GM19468 (cell line): Measurements from ENCODE around the gene CASQ2.

ENCODE experiments used
- ATAC-seq: cut with Tn5 transposase; IDR thresholded peaks from one replicate; pipeline ENCODE4 v1.9.1; 2021; ENCODE audit warnings: mild to moderate bottlenecking, moderate library complexity, moderate number of reproducible peaks; ENCODE audit not compliant: unreplicated experiment; ENCODE audit errors: extremely low read depth

The CASQ2 gene

DNA sequence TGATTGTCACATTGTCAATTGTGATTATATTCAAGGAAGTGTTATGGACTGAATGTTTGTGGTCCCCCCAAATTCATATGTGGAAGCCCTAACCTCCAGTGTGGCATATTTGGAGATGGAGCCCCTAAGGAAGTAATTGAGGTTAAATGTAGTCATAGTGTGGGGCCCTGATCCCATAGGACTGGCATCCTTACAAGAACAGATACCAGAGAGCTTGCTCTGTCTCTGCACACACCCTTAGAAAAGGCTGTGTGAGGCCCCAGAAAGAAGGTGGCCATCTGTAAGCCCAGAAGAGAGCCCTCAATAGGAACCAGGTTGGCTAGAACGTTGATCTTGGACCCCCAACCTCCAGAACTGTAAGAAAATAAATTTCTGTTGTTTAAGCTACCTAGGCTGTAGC, 98.6 kb downstream of the CASQ2 start:
- no peak for ATAC-seq

DNA sequence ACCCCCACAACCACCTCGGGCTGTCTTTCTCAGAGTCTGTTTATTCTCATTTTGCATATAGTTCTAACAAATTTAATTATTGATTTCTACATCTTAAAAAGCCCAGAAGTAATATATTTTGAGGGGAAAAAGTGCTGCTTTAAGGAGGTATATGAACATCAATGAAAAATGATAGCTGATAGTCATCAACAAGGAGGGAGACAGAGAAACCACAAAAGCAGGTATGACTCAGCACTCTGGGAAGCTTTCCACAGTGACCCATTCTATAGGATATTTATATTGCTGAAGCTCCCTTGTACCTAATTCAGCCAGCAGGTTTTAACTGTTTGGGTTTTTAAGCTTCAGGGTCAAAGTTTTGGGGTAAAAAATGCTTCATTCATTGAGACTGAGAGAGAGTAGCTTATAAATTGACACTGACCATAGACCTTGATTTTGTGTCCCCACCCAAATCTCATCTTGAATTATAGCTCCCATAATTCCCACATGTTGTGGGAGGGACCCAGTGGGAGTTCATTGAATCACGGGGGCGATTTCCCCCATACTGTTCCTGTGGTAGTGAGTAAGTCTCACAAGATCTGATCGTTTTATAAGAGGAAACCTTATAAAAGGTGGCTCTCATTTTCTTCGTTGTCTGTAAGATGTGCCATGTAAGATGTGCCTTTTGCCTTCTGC, 99.4 kb downstream of the CASQ2 start:
- ATAC-seq, result no peak

DNA sequence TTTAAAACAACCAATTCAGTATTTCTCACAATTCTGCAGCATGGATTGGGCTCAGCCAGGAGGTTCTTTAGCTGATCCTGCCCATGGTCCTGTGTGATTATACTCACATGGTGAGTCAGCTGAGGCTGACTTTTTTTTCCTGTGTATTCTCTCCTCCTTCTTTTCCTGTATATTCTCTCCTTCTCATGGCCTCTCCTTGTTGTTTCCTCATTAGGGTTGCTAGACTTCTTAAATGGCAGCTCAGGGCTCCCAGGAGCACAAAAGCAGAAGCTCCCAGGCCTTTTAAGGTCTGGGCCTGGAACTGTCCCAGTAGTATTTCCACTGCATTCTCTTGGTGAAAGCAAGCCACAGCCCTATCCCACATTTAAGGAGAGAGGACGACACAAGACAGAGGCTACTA, 99.9 kb downstream of the CASQ2 start:
- no peak for ATAC-seq

DNA sequence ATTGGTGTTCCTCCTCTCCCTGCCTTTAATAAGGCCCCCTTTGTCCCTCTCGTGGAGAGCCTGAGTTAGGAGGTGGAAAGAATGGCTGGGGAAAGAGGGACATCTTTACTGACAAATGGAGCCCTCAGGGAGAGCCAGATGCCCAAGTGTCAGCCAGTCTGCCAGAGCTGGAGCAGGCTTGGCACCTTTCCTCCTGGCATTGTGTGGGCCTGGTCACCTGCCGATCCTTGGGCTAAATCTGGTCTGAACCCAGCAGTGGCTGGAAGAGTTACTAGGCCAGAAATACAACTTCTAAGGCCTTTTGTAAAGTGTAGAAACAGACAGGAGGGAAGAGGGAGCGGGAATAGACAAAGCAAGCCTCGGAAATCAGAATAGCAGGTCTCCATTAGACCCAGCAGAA, 101.8 kb downstream of the CASQ2 start:
- ATAC-seq, result no peak

DNA sequence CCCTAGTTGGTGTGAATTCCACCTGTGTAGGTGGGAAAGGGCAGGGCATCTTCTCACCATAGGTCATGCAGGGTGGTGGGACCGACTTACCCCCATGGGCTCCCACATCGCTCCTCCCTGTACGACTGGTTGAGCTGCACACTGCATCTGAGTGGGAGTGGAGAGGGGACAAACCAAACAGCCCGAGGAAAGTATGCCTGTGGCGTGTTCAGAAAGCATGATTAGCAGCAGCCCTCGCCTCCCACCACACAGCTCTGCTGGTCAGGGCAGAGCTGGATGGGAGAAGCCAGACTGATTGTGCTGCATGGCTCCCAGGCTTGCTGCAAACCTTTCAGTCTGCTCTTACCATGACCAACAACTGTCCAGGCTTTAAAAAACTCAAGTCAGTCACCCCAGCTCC, 102.3 kb downstream of the CASQ2 start:
- no peak for ATAC-seq

- ATAC-seq, result no peak
These were observed 103.0 kb downstream of the CASQ2 start for GRCh38 chr1:115665319-115666096.

DNA sequence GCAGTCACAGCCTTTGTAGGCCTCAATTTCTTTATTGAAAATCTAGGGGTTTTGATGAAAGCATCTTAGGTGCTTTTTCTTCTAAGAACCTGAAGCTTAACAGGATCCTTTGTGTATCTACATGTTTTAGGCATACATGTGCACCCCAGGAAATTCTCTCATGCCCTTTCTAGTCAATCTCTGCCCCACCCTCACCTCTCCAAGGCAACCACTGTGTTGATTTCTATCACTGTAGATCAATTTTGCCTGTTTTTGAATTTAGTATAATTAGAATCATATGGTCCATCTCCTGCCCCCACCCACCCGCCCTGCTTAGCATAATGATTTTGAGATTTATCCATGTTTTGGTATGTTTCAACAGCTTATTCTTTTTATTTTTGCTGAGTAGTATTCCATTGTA, 107.4 kb downstream of the CASQ2 start:
- no peak for ATAC-seq

DNA sequence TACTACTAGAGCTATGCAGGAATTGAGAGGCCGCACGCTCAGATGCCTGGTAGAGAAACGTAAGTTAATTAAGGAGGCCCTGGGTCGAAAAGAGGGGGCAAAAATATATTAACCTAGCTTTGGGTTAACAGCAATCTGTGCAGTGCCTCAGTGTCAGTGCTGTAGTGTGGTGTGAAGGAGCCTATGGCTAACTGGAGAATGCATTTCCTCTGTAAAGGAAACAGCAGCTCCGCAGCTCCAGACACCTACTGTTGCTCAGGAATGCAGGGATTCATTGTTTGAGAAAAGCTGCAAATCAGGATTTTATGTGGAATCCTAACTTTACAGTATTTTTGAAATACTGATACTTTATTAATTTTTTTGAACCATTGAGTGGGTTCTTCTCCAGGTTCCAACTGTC, 108.4 kb downstream of the CASQ2 start:
- ATAC-seq, result no peak

DNA sequence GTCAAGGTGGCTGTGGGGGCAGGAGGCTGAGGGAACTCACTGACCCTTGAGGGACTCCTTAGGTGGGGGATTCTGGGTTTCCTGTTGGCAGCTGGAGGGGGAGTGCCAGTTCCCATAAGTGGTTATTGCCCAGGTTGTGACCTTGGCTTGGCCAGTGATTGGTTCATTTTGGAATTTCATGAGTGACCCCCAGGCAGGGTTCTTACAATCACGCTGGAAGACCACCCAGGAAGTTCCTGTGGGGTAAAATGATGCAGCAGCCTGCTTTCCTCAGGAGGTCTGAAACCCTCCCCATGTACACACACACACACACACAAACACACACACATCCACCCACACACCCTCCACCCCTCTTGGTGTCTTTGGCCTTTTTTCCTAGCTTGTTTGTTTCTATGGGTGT, 109.9 kb downstream of the CASQ2 start:
- no peak for ATAC-seq

DNA sequence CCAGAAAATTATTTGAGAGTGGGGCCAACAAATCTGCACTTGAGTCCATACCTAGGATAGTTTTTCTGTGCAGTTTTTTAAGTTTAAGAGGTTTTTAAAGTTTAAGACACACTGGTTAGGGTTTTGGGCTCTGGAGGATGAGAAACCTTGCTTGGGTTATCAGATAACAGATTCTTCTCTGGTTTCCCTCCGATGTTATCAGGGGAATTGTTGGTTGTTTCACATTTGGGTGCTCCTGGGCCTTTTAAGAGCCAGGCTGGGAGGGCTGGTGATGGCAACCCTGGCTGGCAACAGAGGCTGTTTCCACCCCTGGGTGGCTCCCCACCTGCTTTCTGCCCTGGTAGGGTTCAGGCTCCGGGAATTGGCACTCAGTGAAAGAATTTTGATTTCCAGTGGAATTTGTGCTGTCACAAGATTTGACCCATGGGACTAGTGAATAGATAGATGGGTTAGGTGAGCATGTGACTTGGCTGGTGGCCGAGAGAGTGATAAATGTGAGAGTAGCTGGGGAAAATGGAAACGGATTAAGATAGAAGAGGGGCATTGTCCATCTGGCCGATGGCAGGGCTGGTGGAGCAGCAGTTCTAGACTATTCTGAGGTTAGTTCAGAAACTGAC, 111.9 kb downstream of the CASQ2 start:
- no peak for ATAC-seq

GRCh38 chr1:115655916-115656315, 112.6 kb downstream of the CASQ2 start:
- ATAC-seq, result no peak

- ATAC-seq, result no peak
These were observed 113.2 kb downstream of the CASQ2 start for GRCh38 chr1:115655306-115655663.

GRCh38 chr1:115654663-115655305, 113.7 kb downstream of the CASQ2 start:
- no peak for ATAC-seq

DNA sequence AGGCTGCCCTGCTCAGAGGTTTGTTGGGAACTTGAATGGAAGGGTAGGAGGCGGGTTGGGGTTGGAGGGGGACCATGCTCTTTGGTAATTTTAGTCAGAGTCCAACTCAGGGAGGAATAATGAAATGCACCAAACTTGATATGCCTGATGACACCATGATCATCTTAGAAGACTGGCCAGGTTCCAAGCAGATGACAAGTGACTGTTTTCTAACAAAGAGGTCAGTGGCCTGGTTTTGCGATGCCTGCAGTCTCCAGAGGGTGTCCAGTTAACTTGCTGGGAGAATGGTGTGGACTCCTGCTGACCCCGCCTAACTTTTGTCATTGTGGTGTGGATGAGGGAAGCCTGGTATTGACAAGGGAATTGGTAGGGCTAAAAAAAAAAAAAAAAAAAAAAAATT, 114.4 kb downstream of the CASQ2 start:
- no peak for ATAC-seq

DNA sequence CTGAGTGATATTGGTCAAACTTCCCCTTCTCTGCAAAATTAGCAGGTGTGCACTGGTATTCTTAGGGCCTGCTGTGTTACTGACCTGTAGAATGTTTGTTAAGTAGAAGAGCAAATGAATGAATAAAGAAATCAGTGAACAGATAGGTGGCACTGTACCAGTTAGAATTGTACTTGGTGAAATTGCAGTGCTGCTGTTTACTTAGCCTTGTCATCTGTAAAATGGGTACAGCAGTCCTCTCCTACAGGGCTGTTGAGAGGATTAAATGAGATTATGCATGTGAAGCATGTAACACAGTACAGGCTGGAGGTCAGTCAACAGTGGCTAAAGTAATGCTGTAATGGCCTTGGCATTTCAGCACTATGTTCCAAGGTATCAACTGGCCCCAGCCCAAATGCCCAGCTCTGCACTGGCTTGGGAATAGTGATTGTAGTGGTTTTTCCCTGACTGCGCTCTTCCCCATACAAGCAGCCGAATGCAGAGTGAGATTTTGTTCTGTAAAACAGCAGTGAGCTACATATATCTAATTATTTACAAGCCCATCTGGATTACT, 116.2 kb downstream of the CASQ2 start:
- no peak for ATAC-seq

- no peak for ATAC-seq
These were observed 117.1 kb downstream of the CASQ2 start for GRCh38 chr1:115651391-115651790.

GRCh38 chr1:115650961-115651360, 117.6 kb downstream of the CASQ2 start:
- no peak for ATAC-seq
